Tibial nerve (tissue), 3 donors: ENCODE data around the gene SBNO2.

Experiments
- POLR2A ChIP-seq, 2 donors: fragments of 450-650 bp; IDR thresholded peaks; one replicate each; pipeline ENCODE4 v1.6.1; 2017; ENCODE audit warnings: antibody characterized with exemption in 2 of 2, mild to moderate bottlenecking in 2 of 2, moderate library complexity in 2 of 2
- TF ChIP-seq, protein P1 (sequence below), 5 experiments: fragments of 200-600 bp in 3 of 5; fragments of 450-650 bp in 2 of 5; sonication (generic) in 3 of 5; IDR thresholded peaks; one replicate each; pipeline ENCODE4 v1.5.1; 2016 to 2019; ENCODE audit warnings: antibody characterized with exemption in 5 of 5, mild to moderate bottlenecking in 3 of 5, moderate library complexity in 2 of 5

DNA sequence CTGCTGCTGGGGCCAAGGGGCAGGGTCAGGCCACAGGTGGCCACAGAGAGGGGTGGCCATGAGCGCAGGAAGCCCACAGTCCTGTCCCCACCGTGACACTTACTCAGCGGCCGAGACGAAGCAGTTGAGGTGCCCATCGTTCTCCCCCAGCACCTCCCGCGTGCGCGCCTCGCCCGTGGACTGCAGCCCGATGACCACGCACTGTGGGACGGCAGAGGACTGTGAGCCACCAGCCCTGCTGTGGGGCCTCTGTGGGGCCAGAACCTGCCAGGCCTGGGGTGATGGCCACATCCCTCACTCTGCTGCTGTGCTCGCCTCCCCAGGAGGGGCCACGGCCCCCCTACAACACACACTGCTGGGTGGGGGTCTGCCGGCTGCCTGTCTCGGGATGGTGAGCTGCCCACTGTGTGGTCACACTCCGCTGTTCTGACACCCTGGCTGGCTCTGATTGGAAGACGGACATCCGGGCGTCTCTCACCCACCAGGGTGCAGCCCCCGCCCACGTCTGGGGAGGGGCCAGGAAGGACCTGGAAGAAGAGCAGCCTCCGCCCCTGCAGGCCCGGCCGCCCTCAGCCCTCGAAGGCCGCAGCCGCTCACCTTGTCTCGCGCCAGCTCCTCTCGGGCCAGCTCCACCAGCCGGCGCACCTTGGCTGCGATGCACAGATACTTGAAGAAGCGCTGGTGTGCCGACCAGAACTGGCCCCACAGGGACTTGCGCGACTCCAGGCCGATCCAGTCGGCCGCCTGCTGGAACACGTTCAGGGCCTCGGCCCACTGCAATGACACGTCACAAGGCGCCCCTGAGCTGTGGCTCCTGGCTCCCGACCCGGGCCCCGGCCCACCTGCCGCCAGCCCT lies 57.1 kb downstream of the SBNO2 start:
- TF ChIP-seq, protein P1, sequence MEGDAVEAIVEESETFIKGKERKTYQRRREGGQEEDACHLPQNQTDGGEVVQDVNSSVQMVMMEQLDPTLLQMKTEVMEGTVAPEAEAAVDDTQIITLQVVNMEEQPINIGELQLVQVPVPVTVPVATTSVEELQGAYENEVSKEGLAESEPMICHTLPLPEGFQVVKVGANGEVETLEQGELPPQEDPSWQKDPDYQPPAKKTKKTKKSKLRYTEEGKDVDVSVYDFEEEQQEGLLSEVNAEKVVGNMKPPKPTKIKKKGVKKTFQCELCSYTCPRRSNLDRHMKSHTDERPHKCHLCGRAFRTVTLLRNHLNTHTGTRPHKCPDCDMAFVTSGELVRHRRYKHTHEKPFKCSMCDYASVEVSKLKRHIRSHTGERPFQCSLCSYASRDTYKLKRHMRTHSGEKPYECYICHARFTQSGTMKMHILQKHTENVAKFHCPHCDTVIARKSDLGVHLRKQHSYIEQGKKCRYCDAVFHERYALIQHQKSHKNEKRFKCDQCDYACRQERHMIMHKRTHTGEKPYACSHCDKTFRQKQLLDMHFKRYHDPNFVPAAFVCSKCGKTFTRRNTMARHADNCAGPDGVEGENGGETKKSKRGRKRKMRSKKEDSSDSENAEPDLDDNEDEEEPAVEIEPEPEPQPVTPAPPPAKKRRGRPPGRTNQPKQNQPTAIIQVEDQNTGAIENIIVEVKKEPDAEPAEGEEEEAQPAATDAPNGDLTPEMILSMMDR (IDR thresholded peaks at IDR 0.05) = no peak
- no peak for TF ChIP-seq POLR2A (IDR thresholded peaks at IDR 0.05)
